ENCODE measurements around the gene PCDH8.

Gene PCDH8

DNA sequence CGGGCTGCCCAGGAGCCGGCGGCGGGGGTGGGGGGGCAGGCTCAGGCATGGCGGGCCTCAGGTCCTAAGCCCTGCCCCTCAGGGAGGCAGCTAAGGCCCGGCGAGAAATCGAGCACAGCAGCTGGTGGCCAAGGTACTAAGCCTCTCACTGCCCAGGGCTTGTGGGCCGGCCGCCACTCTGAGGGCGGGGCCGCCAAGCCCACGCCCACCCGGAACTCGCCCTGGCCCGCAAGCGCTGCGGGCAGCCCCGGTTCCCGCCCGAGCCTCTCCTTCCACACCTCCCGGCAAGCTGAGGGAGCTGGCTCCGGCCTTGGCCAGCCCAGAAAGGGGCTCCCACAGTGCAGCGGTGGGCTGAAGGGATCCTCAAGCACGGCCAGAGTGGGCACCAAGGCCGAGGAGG is 33.1 kb downstream of the PCDH8 start:
- no peak for DNase-seq (ENCODE audit: low read depth in 3 of 3, low spot score in 1 of 3)

- DNase-seq (ENCODE audit: low read depth in 3 of 3, low spot score in 1 of 3): no peak
Measured at GRCh38 chr13:52812941-52813340, 35.5 kb downstream of the PCDH8 start.

DNA sequence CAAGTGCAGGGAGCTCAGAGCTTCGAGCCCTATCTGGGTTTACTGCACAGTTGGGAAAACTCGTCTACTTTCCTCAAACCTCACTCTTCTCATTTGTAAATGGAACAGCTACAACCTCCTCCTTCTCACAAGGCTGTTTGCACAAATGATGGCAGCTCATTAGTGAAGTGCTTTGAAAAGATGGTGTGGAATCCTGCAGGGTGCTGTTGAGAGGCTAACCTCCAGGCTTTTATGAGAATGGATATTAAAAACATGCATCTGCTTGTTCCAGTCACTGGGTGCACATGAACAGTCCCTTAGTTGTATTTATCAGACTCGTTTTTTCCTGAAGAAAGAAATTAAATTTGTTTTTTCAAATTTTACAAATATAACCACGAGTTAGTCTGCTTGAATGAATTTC is 36.6 kb downstream of the PCDH8 start:
- DNase-seq (ENCODE audit: low read depth in 3 of 3, low spot score in 1 of 3): no peak

GRCh38 chr13:52810526-52810925 is 37.9 kb downstream of the PCDH8 start:
- no peak for DNase-seq (ENCODE audit: low read depth in 3 of 3, low spot score in 1 of 3)

DNA sequence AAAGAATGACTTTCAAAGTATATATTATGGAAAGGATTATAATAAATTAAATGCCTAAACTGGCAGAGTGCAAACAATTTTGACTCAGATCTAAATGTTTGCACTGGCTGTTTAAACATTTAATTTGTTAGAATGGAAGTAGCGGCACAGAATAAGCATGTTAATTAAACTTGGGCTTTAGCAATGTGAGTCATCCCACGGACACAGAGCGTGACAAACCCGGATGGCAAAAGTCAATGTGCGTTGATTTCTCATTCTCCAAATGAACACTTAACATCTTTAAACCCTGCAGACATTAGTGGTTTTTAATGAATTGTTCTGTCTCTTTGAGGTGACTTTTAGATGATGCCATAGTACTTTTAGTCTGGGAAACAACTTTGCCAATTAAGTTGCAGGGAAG is 38.4 kb downstream of the PCDH8 start:
- DNase-seq (ENCODE audit: low read depth in 3 of 3, low spot score in 1 of 3): no peak

DNA sequence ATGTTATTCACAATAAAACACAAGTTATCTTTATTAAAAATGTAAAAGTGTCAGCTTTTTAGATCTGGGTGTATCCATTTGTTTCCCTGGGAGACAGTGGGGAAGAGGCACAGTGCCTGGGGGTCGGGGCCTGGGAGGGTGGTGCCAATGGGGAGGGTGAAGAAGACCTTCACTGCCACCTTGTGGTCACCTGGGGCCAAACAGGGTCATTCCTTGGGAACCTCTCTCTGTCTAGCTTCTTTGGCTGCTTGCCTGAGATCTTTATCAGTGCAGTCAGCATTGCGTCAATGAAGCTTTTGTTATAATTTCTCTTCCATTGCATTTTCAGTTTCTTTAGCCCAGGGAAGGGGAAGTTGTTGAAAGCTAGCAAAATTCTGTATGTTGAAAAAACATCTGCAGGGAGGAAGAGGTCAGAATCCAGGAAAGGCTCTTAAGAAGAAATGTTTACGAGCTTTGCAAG is 39.1 kb downstream of the PCDH8 start:
- no peak for DNase-seq (ENCODE audit: low read depth in 3 of 3, low spot score in 1 of 3)

GRCh38 chr13:52808842-52809219 is 39.6 kb downstream of the PCDH8 start:
- no peak for DNase-seq (ENCODE audit: low read depth in 3 of 3, low spot score in 1 of 3)

GRCh38 chr13:52806029-52806428 is 42.4 kb downstream of the PCDH8 start:
- DNase-seq (ENCODE audit: low read depth in 3 of 3, low spot score in 1 of 3): no peak

DNA sequence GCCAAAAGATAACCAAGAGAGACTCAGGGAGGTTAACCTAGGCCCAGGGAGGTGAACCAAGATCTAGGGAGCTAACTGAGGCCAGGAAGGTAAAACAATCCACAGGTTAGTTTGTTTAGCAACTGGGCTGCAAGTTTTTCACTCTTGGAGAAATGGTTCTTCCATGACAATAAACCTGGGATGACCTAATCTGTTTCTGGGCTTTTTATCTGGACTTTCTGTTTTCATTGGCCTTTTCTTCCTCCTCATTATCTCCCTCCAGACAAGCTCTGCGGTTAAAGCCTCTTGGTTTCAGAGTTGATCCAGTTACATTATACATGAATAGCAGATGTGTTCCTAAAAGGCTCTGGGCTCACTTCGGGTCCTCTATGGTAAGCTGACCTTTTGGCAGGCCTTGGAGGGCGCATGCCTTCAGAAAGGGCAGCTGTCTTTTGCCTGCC is 44.2 kb downstream of the PCDH8 start:
- no peak for DNase-seq (ENCODE audit: low read depth in 3 of 3, low spot score in 1 of 3)

DNA sequence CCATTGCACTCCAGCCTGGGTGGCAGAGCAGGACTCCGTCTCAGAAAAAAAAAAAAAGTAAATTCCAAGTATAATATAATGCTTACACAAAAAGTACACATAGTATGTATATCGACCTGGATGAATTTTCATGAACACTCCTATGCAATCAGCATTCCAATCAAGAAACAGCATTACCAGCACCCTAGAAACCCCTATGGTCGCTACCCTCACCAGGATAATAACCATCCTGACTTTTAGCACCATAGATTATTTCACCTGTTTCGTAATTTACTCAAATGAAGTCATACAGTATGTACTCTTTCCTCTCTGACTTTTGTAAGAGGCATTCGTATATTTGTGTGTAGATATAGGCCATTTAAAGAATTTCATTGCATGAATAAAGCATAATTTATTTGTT is 47.6 kb downstream of the PCDH8 start:
- DNase-seq (ENCODE audit: low read depth in 3 of 3, low spot score in 1 of 3): no peak

DNA sequence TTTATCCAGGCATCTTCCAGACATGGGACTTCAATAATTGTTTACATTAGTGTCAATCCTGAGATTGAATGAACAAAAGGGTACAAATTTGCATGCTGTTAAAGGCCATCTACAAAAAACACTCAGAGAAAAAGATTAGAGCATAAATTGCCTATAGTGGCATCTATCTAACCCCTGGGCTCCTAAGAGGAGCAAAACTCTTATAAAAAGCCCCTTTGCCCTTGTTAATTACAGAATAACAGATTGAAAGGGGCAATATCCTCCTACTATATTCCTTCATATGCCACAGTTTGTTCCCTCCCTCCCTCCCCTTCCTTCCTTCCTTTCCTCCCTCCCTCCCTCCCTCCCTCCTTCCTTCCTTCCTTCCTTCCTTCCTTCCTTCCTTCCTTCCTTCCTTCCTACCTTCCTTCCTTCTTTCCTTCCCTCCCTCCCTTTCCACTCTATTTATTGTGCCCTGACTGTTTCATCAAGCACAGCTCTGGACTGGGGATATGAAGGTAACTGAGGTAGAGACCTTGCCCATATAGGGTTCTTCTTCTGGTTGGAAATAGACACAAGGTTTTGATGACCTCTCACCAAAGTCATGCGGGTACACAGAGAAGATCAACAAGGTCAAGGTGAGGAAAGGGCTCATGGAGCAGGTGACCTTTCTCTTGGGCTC is 49.5 kb downstream of the PCDH8 start:
- no peak for DNase-seq (ENCODE audit: low read depth in 3 of 3, low spot score in 1 of 3)

DNA sequence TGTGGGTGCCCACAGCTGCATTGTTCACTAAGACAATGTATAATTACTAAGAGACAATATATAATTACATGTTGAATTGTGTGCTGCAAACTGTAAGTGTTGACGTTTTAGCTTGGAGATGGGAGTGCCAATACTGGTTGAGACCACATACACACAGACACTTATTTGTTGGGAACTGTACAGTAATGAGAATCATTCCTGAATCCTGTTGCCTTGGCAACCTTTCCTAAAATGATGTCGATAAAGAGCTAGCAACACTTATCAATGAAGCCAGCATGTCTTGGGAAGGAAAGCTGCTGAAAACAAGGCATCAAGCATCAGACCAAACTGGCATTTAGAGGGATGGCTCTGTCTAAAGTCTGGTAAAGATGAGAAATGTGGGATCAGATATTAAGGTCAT is 51.3 kb downstream of the PCDH8 start:
- no peak for DNase-seq (ENCODE audit: low read depth in 3 of 3, low spot score in 1 of 3)

GRCh38 chr13:52794589-52794988 is 53.9 kb downstream of the PCDH8 start:
- no peak for DNase-seq (ENCODE audit: low read depth in 3 of 3, low spot score in 1 of 3)

GRCh38 chr13:52793515-52794061 is 54.9 kb downstream of the PCDH8 start:
- no peak for DNase-seq (ENCODE audit: low read depth in 3 of 3, low spot score in 1 of 3)

Data from stimulated activated CD4-positive, alpha-beta T cell treated with anti-CD3 and anti-CD28 coated beads, TNF-alpha, amount 100 ng/mL, for 1 hour (primary cell).